Esophagus mucosa (tissue), 1 donor: ENCODE measurements around the gene CENPW. TPM values are rescaled to one million over a fixed set of nuclear protein-coding genes. Genes with fewer than 3 reads are reported as not detected.
A peak's percentile ranks its signal among the peaks of the same experiment; 100 is the strongest.

ENCODE experiments used
- ATAC-seq: fragments of 200-7000 bp; cut with Tn5 transposase; one replicate; pipeline ENCODE4 v1.9.1; 2020
- total RNA-seq: library from RNA; stranded (reverse); gene quantifications from one replicate; pipeline ENCODE4 v1.2.4, GENCODE V29; 2023
- donor health status: DM: yes; HTN: yes; CAD: no.

CENPW gene
- 43.3 TPM for total RNA-seq

DNA sequence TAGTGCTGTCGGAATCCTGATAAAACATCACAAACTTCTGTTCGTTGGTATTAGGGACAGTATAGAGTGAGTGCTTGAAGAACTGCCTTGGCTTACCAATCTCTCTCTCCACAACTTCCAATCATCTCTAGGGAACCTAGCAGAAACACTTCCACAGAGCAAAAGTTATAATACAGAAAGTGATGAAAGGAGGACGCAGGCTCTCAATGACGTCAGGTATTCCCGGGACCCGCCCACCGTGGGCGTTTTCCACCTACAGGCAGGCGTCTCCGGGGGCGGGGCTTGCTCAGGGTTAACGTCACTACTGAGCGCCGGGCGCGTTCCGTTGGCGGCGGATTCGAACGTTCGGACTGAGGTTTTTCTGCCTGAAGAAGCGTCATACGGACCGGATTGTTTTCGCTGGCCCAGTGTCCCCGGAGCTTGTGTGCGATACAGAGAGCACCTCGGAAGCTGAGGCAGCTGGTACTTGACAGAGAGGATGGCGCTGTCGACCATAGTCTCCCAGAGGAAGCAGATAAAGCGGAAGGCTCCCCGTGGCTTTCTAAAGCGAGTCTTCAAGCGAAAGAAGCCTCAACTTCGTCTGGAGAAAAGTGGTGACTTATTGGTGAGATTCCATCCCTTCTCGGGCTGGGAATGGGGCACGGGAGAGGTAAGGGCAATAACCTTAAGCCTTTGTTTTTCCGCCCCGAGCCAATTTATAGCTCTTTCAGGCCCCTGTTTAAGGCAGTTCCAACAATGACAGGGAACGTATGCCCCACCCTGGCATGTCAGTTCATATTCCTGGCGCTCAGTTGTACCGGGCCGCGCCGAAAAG is at the start of gene CENPW:
CENPW (plus strand) TSS at position 320 of the 814 bp plus-strand sequence; CDS start at position 479, 159 bp downstream.
- ATAC-seq = peak; percentile 99

DNA sequence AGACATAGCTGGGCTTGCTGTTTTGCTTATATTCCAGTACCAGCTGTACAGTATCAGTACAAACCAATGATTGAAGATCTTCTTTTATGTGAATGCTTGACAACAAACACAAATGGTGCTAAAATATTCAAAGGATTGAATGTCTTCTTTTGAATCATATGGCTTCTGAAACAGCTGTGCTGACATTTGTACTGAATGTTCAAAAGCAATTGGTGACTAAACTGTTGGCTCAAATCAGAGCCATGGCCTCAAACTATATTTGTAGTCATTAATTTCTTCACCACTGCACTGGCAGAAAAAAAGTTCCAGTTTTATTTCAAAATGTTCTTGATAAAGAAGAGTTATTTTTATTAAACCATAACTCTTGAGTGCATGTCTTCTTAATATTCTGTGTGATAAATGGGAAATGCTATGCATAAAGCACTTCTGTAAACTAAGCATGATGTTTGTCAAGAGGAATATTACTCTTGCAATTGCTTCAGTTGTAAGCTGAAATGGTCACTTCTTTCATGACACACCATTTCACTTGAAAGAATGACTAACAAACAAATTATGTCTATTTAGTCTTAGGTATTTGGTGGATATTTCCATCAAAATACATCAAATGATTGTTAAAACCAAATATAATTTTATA is 45.9 kb upstream of the CENPW start:
- ATAC-seq = no peak

DNA sequence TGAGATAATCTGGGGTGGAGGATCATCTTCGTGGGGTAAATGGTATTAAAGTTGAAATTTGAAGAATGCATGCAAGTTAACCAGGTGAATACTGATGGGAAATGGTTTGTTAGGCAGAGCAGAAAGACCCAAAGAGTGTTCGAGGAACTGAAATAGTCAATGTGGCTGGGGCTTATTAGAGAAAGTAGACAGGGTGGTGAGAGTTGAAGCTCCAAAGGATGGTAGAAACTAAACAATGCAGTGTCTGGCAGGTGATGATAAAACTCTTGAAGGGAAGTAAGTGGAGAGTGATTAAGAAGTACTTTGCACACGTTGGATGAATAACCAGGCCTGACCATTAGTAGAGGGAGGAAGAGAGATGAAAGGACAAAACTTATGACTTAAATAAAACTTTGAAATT is 39.8 kb upstream of the CENPW start:
- ATAC-seq = no peak

DNA sequence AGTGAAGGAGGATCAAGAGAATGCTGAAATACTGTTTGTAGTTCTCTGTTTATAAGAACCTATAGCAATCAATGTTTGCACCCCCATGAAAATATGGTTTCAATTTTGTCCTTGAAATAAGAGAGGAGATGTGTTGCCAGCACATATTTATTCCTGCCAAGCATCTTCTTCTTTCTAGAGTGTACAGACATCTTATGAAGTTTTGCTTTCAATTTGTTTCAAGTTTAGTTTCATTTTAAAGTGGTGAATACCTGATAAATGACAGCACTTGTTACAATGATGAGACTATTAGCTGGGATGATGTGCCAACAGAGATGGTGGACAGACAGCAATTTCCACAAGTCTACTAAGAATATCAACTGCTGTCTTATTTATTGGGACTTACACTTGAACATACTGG is 39.2 kb upstream of the CENPW start:
- no peak for ATAC-seq

DNA sequence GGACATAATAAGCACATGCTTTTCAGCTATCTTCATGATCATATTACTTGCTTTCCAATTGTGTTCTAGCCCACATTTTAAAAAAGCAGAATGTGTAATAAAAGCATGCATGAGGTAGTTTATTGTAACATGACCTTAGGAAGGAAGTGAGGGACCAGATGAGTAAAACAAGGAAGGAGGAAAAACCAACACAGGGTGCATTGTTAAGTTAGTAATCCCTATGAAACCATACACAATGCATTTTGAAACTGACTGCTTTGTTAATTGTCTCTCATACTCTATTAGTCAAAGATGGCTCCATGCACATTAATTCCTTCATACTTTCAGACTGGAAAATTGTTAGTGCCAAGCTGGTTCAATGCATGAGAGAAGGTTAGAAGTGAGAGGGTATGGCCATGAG is 37.7 kb upstream of the CENPW start:
- peak; percentile 90 for ATAC-seq

DNA sequence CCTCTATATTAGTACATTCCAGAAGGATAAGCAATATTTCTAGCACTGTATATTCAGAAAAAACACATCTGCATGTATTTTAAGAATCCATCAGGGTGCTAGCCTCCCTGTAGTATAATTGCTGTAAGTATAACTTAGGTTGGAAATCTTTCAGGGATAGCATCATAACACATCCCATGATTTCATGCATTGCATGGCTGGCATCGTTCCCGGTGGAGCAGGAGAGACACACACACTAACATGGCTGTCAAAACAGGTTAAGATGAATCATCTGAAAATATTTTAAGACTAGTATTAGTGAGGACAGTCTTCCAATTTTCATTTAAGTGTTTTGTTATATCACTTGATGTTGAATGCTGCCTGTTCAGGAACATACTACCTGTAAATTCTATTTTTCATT is 32.1 kb upstream of the CENPW start:
- ATAC-seq = peak; percentile 89

DNA sequence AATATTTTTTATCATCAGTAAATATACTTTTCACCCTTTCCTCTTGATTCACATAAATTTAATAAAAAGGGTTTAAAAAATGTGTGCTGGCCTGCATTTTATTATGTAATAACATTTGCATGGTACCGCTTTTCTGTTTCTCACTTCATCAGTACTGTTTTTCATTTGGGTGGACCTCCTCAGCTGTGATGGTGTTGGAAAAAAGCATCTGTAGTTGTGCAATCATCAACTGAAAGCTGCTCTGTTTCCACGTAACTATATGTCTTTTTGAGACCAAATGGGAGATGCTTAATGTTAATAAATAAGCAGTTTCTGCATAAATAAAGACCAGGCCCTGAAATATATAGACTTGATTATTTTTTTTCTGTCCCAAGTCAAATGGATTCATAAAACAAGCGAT is 31.6 kb upstream of the CENPW start:
- no peak for ATAC-seq

DNA sequence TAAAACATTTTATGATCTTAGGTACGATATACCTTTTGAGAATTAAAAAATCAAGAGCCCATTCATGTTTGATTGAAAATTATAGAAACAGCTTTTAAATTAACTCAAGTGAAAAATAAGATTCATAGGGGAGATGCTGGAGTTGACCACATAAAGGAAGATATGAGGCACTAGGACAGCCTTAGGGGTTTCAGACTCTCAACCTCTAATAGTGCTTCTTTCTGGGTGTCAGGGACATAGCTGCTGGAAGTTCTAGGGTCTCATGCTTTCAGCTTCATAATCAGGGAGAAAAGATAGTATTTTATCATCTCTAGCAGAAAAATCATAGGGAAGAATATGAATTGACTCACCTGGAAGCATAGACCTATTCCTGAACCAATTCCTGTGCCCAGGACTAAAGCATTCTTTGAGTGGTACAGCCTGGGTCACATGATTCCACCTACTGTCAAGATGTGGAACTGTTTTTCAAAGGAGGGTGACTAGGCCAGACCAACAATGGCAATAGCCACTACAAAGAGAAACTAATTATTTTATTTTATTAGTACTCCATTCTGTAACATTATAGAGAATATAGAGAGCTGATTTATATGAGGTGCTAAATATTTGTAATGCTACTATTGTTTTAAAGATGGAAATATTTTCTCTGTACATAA is 27.8 kb upstream of the CENPW start:
- ATAC-seq = peak; percentile 69

DNA sequence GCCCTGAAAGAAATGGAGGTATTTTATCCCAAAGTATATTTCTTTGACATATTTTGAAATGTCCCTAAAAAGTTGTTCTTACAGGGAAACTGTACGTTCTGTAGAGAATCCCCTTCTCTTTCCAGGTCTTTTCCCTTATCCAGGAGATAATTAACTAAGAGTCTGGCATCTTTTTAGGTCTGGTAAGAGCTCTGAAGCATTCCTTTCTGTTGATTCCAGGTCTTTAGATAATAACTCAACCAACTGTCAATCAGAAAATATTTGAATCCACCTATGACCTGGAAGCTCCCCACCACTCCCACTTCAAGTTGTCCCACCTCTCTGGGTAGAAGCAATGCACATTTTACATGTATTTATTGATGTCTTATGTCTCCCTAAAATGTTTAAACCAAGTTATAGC is 26.0 kb upstream of the CENPW start:
- no peak for ATAC-seq

DNA sequence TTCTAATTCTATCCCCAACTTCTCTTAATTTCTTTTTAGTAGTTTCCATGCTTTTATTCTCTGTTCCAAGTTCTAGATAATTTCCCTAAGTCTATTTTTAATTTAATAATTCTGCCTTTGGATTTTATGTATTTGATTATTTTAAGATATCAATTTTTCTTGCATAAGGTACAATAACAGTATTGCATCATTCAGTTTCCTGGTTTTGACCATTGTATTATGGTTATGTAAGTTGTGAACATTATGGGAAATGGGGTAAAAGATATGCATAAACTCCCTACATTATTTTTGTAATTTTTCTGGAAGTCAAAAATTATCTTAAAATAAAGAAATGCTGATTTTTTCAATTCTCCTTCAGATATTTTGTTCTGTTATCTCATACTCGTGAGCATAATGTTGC is 21.1 kb upstream of the CENPW start:
- no peak for ATAC-seq

DNA sequence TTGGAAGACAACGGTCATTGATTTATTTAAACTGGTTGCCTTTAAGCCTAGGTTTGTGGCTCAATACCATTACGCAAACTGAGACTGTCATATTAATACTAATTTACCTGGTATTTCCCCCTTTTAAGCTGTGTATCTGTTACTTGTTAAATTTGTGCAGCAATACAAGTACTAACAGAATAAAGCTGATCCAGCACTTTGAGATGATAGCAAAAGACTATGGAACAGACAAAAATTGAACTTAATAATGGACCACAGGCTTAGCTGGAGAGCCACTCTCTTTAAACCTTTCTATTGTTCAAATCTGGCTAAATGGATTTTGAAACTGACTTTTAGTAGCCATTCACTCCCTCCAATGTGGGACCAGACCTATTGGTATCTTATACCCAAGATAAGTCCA is 6.2 kb upstream of the CENPW start:
- ATAC-seq = no peak

DNA sequence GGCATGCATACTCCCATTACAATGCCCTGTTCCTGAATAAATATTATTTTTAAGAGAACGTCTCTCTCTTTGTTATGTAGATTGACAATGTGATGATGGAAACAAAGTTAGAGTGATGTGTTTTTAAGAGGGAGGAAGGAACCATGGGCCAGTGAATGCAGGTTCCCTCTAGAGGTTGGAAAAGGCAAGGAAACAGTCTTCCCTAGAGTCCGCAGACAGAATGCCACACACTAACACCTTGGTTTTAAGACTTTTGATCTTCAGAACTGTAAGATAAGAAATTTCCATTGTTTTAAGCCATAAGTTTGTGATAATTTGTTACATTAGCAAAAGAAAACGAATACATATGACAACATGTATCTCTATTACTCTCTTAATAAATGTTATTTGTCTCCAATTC is 4.7 kb upstream of the CENPW start:
- ATAC-seq = no peak

DNA sequence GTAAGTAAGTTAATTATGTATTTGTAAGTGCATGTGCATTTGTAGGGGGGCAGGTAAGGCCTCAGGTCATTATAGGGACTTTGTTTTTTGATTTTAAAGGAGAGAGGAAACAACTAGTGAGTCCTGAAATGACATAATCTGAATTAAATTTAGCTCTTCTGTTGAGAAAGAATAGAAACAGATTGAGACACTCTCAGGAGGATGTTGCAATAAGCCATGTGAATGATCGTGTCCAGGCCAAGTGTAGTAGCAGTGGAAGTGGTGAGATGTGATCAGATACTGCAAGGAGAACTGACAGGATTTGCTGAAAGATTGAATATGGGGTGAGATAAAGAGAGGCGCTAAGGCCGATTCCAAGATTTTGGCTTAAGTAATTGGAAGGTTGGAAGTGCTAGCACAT is 2.6 kb upstream of the CENPW start:
- ATAC-seq = peak; percentile 34

DNA sequence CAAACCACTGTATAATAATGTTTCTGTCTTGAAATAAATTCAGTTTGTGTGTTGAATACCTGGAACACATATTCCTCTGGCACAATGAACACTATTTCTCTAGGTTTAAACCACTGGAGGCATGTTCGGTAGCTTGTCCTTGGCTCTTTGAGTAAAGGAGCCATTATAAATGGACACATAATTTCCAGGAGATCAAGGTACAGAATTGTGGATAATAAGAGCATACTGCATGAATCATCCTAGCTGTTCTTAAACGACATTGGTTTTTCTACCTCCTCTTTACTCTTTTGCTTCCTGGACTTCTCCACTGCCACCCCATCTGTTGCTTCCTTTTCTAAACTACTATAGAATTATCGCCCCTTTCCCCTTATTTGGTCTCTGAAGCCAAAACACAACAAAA is 1.2 kb downstream of the CENPW start:
- no peak for ATAC-seq

DNA sequence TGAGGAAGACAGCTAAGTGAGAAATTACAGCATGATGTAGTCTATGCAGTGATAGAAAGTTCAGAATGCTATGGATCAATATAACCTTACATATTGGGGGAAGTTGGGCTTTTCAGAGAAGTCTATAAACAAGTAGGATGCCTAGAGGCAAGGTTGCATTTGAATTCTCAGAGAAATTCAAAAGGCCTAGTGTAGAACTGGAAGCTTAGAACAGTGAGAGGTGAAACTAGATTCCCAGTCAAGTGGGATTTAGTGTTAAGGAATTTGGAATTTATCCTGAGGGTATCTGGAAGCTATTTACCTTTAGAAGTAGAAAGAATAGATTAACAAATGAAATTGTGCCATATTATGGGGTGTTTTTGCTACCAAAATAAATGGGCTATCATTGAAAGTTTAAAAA is 4.3 kb downstream of the CENPW start:
- no peak for ATAC-seq

DNA sequence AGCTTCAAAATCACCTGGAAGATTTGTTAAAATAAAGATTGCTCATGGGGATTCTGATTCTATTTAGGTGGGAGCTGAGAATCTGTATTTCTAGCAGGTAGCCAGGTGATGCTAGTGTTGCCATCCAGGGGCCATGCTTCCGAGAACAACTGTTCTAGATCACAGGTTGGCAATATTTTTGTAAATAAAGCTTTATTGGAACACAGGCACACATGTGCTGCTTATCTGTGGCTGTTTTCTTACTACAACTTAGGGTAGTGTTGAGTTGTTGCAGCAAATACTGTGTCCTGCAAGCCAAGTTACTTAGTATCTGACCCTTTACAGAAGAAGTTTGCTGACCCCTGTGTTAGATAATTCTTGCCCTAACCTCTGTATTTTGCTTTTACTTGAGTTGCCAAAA is 12.0 kb downstream of the CENPW start:
- ATAC-seq = no peak

DNA sequence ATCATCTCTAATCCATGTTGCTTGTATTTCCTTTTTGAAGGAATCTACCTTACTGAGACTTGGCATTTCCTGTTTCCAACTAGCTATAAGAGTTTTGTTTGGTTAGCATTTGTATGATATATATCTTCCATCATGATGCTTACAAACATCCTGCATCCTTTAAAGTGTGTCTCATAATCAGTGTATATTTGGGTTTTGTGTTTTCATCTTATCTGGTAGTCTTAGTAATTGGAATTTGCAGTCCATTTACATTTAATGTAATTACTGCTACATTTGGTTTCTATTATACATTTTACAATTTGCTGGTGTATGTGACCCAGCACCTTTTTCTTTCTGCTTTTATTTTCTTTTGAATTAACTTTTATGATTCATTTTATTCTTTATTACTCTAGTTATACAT is 12.6 kb downstream of the CENPW start:
- no peak for ATAC-seq

DNA sequence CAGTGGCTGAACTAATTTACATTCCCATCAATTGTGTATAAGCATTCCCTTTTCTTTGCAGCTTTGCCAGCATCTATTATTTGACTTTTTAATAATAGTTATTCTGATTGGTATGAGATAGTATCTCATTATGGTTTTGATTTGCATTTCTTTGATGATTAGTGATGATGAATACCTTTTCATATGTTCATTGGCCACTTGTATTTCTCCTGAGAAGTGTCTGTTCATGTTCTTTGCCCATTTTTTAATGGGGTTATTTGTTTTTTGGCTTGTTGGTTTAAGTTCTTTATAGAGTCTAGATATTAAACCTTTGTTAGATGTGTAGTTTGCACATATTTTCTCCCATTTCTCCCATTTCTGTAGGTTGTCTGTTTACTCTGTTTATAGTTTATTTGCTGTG is 16.6 kb downstream of the CENPW start:
- ATAC-seq = no peak

DNA sequence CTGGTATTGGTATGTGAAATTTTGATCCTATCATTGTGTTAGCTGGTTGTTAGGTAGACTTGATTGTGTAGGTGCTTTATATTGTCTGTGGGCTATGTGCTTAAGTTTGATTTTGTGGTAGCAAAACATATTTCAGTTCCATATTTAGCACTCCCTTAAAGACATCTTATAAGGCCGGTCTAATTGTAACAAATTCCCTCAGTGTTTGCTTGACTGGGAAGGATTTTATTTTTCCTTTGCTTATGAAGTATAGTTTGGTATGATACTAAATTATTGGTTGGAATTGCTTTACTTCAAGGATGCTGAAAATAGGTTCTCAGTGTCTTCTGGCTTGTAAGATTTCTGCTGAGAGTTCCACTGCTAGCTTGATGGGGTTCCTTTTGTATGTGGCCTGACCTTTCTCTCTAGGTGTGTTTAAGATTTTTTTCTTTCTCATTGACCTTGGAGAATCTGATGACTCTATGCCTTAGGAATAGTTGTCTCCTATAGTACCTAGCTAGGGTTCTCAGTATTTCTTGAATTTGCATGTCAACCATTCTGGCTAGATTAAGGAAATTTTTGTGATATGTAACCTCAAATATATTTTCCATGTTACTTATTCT is 20.1 kb downstream of the CENPW start:
- ATAC-seq = no peak

DNA sequence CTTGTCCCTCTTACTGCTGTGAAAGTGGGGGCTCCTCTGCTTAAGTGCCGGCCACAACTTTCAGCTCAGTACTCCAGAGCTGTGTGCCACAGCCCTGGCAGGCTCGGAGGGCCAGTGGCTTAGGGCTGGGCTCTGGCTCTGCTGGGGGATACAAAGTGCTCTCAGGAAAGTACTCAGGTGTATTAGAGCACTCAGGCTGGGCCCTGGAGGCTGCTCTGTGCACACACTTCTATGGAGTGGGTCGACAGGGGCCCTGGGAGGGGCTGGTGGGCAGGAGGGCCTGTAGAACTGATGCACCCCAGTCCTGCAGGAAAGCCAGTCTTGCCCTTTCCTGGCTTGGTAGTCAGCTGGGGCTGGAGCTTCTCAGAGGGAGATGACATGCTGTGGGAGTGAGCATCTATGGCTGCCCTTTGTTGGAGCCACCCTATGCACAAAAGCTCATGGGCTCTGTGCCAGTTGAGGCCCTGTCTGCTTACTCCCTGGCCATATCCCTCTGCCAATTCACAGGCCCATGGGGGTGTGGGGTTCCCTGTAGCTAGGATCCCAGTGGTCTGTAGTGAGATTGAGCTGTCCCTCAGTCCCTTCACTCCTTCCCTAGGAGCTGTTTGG is 22.0 kb downstream of the CENPW start:
- peak; percentile 11 for ATAC-seq

DNA sequence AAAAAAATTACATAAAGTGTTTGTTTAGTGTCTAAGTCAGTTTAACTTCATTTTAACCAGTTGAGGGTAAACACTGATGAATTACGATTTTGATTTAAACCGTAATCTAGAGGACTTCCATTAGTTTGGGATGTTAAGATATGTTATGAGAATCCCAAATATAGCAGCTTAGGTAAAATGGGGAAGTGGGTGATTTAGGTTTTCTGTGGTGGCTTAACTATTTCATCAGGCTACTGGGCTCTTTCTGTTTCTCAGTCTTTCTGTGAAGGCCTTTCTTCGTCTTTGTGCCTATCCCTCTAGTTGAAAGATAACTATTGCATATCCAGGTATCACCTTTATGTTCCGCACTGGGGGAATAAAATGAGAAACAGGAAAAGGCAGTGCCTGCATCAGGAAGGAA is 27.9 kb downstream of the CENPW start:
- ATAC-seq = no peak

DNA sequence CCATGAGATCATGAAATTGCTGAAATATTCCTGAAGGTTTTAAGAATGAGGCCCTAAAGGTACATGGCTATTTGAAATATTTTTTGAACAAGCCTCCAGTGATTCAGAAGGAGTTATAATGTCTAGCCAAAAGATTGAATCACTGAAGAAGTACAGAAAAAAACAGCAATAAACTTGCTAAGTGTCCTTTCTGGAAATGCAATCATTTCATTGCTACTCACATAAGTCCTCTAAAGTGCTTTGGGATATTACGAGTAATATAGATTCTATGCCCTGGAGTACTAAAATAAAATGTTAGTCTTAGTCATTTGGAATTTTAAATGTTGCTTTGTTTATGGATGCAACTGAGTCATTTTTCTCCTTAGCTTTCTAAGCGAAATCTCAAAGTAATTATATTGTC is 32.7 kb downstream of the CENPW start:
- no peak for ATAC-seq

DNA sequence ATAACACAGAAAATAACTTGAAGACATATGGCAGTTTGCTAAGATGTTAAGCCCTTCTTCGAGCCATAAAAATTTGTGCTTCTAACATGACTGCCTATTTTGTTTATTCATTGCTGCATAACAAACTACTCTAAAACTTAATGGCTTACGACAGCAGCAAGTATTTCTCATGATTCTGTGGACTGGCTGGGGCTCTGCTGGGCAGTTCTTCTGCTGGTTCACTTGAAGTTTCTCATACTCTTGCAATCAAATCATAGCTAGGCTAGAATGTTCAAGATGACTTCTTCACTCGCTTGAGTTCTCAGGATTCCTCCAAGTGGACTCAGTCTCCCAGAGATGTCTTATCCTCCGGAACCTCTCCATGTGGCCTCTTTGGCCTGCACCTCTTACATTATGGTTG is 33.4 kb downstream of the CENPW start:
- no peak for ATAC-seq
